Skeletal muscle tissue (tissue), 4 donors: ENCODE data around the gene ZC3H7B. TPM values are rescaled to one million over a fixed set of nuclear protein-coding genes. Genes with fewer than 3 reads are reported as not detected.
"Not testable (repeated sequence)": the region's sequence is repeated elsewhere in the genome, so short reads cannot be mapped to it uniquely, and the experiment has no call there.

ENCODE experiments used
- H3K27ac ChIP-seq: one replicate; pipeline ENCODE4 v1.7.0; 2013; ENCODE audit warnings: mild to moderate bottlenecking, low read depth, low read length, inconsistent platforms
- H3K27me3 ChIP-seq, 3 donors: one replicate each; pipeline ENCODE4 v1.7.0; 2013; ENCODE audit warnings: low read length in 3 of 3; ENCODE audit not compliant: control insufficient read depth in 3 of 3, insufficient read depth in 3 of 3
- H3K36me3 ChIP-seq, 3 donors: one replicate each; pipeline ENCODE4 v1.7.0; 2013; ENCODE audit warnings: low read length in 3 of 3; ENCODE audit not compliant: control insufficient read depth in 3 of 3, insufficient read depth in 3 of 3
- H3K4me1 ChIP-seq, 3 donors: one replicate each; pipeline ENCODE4 v1.7.0; 2013; ENCODE audit warnings: low read length in 3 of 3, mild to moderate bottlenecking in 3 of 3; ENCODE audit not compliant: control insufficient read depth in 3 of 3, insufficient read depth in 3 of 3
- H3K4me3 ChIP-seq, 3 donors: one replicate each; pipeline ENCODE4 v1.7.0; 2013; ENCODE audit warnings: low read length in 3 of 3
- H3K9ac ChIP-seq, 3 donors: one replicate each; pipeline ENCODE4 v1.7.0; 2013; ENCODE audit warnings: low read length in 3 of 3, mild to moderate bottlenecking in 3 of 3, moderate library complexity in 2 of 3, low read depth in 1 of 3
- H3K9me3 ChIP-seq, 3 donors: one replicate each; pipeline ENCODE4 v1.7.0; 2013; ENCODE audit warnings: low read length in 3 of 3; ENCODE audit not compliant: control insufficient read depth in 3 of 3
- total RNA-seq: library from RNA; depleted of rRNA; stranded (reverse); fragments of >200 nt; gene quantifications from one replicate; pipeline ENCODE4 v1.2.3, GENCODE V29; 2014
- donor health status: Osteomylitis.

Gene ZC3H7B
- total RNA-seq, 1 donor from 2014 or later = 20.4 TPM

DNA sequence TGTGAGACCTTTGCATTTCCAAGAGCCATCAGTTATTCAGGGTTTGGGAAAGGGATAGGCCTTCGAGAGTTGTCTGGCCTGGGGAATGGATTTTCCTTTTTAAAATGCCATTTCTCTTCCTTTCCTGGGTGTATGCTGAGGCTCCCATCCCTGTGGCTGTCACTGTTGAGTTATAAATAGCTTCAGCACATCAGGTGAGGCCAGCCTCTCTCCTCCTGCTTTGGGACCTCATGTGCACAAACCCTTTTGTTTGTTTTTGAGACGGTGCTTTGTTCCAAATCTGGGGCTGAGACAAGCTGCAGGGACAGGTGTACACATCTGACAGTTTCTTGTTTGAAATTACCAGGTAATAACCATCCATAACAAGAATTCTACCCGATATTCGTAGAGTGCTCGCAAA lies 81.8 kb downstream of the ZC3H7B start:
- peaks cover 24 to 25% (median 25%) of the 10 kb centered on the region in 3 donors for H3K4me1 ChIP-seq
- peaks cover 8 to 12% (median 10%) of the 10 kb centered on the region in 3 donors for H3K36me3 ChIP-seq
- no peaks in the 10 kb centered on the region for H3K27me3 ChIP-seq
- peak overlapping the region; percentile 95 for H3K27ac ChIP-seq
- no peaks in the 10 kb centered on the region for H3K9me3 ChIP-seq
- peak overlapping the region; percentile 80 to 86 (median 84) for H3K4me3 ChIP-seq
- H3K9ac ChIP-seq = peak overlapping the region; percentile 70 to 86 (median 78)

DNA sequence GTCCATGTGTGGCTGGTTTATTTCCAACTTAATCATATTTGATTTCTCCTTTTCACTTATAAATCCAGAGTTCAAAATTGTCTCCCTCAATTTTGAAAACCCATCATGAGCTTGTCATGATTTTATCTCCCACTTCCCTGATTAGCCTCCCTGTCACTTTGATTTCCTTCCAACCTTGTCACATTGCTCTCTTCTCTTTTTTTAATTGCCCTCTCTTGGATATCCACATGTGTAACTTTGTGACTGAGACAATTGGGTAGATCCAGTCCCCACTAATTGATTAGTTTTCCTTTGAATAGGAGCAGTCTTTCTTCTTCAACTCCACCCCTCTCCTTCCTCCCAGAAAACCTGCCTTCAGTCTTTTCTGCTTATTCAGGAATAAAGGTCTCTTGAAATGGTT lies 82.8 kb downstream of the ZC3H7B start:
- H3K4me3 ChIP-seq = no peak overlapping the region
- no peaks in the 10 kb centered on the region for H3K9me3 ChIP-seq
- no peaks in the 10 kb centered on the region for H3K27me3 ChIP-seq
- peaks cover 24 to 25% (median 25%) of the 10 kb centered on the region in 3 donors for H3K4me1 ChIP-seq
- H3K9ac ChIP-seq = no peak overlapping the region
- H3K36me3 ChIP-seq = peaks cover 15 to 18% (median 17%) of the 10 kb centered on the region in 3 donors
- no peak overlapping the region for H3K27ac ChIP-seq

DNA sequence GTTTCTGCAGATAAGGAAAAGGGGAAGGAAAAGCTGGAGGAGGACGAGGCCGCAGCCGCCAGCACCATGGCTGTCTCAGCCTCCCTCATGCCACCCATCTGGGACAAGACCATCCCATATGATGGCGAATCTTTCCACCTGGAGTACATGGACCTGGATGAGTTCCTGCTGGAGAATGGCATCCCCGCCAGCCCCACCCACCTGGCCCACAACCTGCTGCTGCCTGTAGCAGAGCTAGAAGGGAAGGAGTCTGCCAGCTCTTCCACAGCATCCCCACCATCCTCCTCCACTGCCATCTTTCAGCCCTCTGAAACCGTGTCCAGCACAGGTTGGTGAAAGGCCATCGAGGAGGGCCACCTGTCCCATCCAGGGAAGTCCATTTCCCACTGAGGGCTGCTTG lies 86.0 kb downstream of the ZC3H7B start:
- Histone ChIP-seq H3K36me3 (peaks cover 32 to 34% (median 34%) of the 10 kb centered on the region in 3 donors), H3K4me1 (peaks cover 14 to 16% (median 16%) of the 10 kb centered on the region in 3 donors), H3K27ac (no peak overlapping the region)

DNA sequence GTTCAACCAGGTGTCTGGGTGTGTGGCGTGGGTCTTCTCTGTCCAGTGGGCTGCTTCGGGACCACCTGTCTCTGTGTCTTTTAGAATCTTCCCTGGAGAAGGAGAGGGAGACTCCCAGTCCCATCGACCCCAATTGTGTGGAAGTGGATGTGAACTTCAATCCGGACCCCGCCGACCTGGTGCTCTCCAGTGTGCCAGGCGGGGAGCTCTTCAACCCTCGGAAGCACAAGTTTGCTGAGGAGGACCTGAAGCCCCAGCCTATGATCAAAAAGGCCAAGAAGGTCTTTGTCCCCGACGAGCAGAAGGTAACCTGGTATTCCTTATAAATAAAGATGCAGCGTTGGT lies 92.7 kb downstream of the ZC3H7B start:
- Histone ChIP-seq H3K36me3 (peaks cover 64 to 69% (median 68%) of the 10 kb centered on the region in 3 donors), H3K27me3 (no peaks in the 10 kb centered on the region), H3K4me1 (peaks cover 0 to 10% (median 9%) of the 10 kb centered on the region in 3 donors), H3K9me3 (no peaks in the 10 kb centered on the region), H3K9ac (peak overlapping the region in 1 of 3 donors; percentile 9), H3K27ac (no peak overlapping the region), H3K4me3 (no peak overlapping the region)

More for the DNA sequence above, 86.0 kb downstream of the ZC3H7B start:
- peak overlapping the region in 1 of 3 donors; percentile 10 for H3K9ac ChIP-seq
- H3K4me3 ChIP-seq = no peak overlapping the region
- H3K9me3 ChIP-seq = no peaks in the 10 kb centered on the region
- no peaks in the 10 kb centered on the region for H3K27me3 ChIP-seq

DNA sequence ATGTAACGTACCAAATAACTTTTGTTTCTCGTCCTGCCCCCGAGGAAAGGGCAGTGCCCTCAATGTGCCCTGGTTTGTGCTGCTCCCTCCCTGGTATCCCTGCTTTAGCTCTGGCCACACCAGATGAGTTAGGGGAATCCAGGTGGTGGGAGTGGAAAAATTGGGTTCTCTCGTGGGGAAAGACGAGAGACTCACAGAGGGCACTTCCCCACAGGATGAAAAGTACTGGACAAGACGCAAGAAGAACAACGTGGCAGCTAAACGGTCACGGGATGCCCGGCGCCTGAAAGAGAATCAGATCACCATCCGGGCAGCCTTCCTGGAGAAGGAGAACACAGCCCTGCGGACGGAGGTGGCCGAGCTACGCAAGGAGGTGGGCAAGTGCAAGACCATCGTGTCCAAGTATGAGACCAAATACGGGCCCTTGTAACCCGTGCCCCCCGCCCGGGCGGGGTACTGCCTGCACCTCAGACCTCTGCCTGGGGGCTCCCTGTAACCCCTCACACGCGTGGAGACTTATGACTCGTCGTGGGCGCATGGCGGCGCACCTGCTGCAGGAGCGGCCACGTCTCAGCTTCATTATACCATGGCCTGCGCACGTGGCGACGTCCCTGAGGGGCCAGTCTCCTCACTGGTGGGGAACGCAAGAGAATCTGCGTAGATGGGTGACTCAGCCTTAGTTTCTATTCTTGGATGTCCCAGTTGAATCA lies 94.4 kb downstream of the ZC3H7B start:
- H3K36me3 ChIP-seq = peaks cover 54 to 63% (median 58%) of the 10 kb centered on the region in 3 donors
- no peak overlapping the region for H3K4me3 ChIP-seq
- no peak overlapping the region for H3K27ac ChIP-seq
- no peaks in the 10 kb centered on the region for H3K9me3 ChIP-seq
- H3K4me1 ChIP-seq = peaks cover 0 to 10% (median 9%) of the 10 kb centered on the region in 3 donors
- H3K9ac ChIP-seq = no peak overlapping the region
- no peaks in the 10 kb centered on the region for H3K27me3 ChIP-seq

DNA sequence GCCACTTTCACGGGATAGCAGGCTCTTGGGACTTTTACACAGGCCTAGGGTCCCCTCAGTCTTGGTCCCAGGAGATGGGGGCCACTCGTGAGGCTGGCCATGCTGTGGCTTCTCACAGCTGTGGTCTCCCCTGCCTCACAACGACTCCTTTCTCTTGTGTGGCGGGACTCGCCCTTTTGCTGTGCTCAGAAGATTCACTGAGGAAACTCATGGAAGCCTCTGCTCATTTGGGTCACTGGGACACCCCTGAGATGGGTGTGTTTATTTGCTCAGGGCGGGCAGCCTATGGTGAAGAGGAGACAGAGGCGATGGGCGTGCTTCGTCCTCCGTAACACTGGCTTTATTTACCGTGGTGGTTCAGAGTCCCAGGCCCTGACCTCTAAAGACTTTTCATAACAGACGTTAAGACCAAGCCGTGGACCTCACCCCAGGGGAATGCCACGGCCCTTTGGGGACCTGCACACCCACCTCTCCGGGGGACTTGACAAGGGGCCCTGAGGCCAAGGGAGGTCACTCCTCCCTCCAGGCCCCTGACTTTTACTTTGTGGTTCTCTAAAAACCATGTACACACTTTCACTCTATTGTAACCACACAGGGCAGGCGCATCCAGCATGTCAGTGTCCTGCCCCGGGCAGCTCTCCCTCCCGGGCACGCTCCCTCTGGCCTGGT lies 96.0 kb downstream of the ZC3H7B start:
- Histone ChIP-seq H3K27me3 (no peaks in the 10 kb centered on the region), H3K9me3 (no peaks in the 10 kb centered on the region), H3K9ac (no peak overlapping the region), H3K4me3 (no peak overlapping the region), H3K36me3 (peaks cover 48 to 54% (median 54%) of the 10 kb centered on the region in 3 donors), H3K4me1 (peaks cover 7 to 19% (median 17%) of the 10 kb centered on the region in 3 donors), H3K27ac (no peak overlapping the region)

DNA sequence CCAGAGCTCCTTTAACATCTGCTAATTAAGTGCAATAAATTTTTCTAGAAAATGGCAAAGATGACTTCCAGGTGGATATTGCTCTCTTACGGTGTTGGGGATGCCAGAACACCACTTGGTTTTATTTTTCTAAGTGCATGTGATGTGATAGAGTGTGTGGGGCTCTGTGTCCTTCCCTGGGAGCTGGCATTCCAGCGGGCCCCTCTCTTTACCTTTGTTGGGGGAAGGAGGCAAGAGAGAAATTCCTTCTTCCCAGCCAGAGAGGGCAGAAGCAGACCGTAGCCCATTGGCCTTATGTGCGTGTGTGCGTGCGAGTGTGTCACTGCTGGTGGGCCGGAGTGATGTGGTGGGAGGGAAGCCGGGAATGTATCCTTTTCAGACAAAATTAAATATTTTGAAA lies 97.6 kb downstream of the ZC3H7B start:
- Histone ChIP-seq H3K9ac (no peak overlapping the region), H3K9me3 (no peaks in the 10 kb centered on the region), H3K27ac (no peak overlapping the region), H3K27me3 (no peaks in the 10 kb centered on the region), H3K4me1 (peaks cover 16 to 29% (median 24%) of the 10 kb centered on the region in 3 donors), H3K4me3 (no peak overlapping the region), H3K36me3 (peaks cover 44 to 51% (median 50%) of the 10 kb centered on the region in 3 donors)

DNA sequence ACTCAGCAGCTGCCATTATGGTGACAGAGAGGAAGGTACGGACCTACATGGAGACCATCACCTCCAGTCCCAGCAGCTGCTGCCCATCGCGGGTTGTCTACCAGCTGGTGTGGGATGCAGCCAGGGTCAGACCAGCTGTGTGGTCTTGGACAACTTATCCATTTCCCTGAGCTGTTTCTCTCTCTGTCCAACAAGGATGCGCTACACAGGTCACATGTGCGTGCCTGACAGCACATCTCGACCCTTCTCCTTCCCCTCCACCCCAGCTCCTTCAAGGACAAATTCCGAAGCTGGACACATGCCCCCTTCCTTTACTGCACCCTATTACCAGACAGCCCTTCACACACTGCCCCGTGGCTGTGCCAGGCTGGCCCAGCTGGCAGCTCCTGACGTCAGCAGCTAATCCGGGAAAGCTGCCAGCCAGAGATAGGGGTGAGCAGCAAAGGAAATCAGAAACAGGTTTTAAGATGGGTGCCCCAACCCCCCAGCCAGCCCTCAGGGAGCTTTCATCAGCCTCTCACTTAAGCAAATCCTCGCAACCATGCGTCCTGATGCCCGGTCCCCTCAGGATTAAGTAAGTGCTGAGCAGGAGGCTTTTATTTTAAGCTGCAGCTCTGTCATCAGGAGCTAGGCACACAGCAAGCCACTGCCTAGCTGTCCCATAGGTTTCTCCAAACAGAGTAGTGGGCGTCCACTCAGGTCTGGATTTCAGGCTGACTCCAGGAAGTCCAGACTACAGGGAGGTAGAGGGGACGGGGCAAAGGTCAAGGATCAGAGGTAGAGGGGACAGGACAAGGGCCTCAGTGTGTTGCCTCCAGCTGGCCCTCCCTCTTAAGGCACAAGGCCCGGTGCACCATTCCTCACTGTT lies 100.7 kb downstream of the ZC3H7B start:
- H3K36me3 ChIP-seq = peaks cover 15 to 20% (median 20%) of the 10 kb centered on the region in 3 donors
- peaks cover 19 to 27% (median 22%) of the 10 kb centered on the region in 3 donors for H3K4me1 ChIP-seq
- peak overlapping the region in 1 of 3 donors; percentile 35 for H3K4me3 ChIP-seq
- peak overlapping the region in 2 of 3 donors; percentile 69 to 75 for H3K9ac ChIP-seq
- peak overlapping the region; percentile 68 for H3K27ac ChIP-seq
- H3K27me3 ChIP-seq = no peaks in the 10 kb centered on the region
- H3K9me3 ChIP-seq = no peaks in the 10 kb centered on the region

DNA sequence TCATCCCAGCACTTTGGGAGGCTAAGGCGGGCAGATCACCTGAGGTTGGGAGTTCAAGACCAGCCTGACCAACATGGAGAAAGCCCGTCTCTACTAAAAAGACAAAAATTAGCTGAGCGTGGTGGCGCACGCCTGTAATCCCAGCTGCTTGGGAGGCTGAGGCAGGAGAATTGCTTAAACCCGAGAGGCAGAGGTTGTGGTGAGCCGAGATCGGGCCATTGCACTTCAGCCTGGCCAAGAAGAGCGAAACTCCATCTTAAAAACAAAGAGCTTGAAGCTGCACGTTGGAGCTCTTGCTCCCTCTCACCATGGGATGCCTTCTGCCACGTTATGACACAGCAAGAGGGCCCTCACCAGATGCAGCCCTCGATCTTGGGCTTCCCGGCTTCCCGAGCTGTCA lies 101.5 kb downstream of the ZC3H7B start:
- H3K9me3 ChIP-seq, H3K27me3 ChIP-seq, H3K4me3 ChIP-seq: not testable (repeated sequence)
- peak overlapping the region; percentile 68 for H3K27ac ChIP-seq
- peaks cover 7 to 12% (median 12%) of the 10 kb centered on the region in 3 donors for H3K36me3 ChIP-seq
- H3K4me1 ChIP-seq = peaks cover 19 to 27% (median 22%) of the 10 kb centered on the region in 3 donors
- H3K9ac ChIP-seq = peak overlapping the region in 1 of 3 donors; percentile 75
